H1 (cell line): ENCODE results near the gene ZNF23. TPM values are rescaled to one million over a fixed set of nuclear protein-coding genes. Genes with fewer than 3 reads are reported as not detected.

Source experiments
- CBX8 ChIP-seq: fragments of 300-800, 300-1000 bp; sonication (generic); IDR thresholded peaks from 2 replicates; pipeline ENCODE4 v1.7.1; 2016; ENCODE audit warnings: low read depth, low read length, borderline replicate concordance
- CHD2 ChIP-seq: IDR thresholded peaks from 2 replicates; pipeline ENCODE4 v1.6.1; 2012; ENCODE audit warnings: low read length, improper control_type of control experiment
- KDM1A ChIP-seq: fragments of 200-600, 300-600 bp; sonication (generic); IDR thresholded peaks from 2 replicates; pipeline ENCODE4 v1.7.1; 2016; ENCODE audit warnings: mild to moderate bottlenecking, low read length, borderline replicate concordance
- NRF1 ChIP-seq: IDR thresholded peaks from 2 replicates; pipeline ENCODE4 v1.6.1; 2011; ENCODE audit warnings: mild to moderate bottlenecking, low read depth, low read length, improper control_type of control experiment
- RNF2 ChIP-seq: fragments of 200-900, 300-1000 bp; sonication (generic); IDR thresholded peaks from 2 replicates; pipeline ENCODE4 v1.7.1; 2016; ENCODE audit warnings: borderline replicate concordance, low read depth, mild to moderate bottlenecking, antibody characterized with exemption, low read length; ENCODE audit not compliant: poor library complexity, severe bottlenecking; ENCODE audit errors: missing control alignments
- SUZ12 ChIP-seq: fragments of 200-600 bp; sonication (generic); IDR thresholded peaks from 2 replicates; pipeline ENCODE4 v1.6.1; 2012; ENCODE audit warnings: mild to moderate bottlenecking, inconsistent platforms, low read length, moderate library complexity, mixed read lengths
- TAF7 ChIP-seq: optimal IDR thresholded peaks from 2 replicates; pipeline ENCODE3; 2011; ENCODE audit warnings: low read depth, mild to moderate bottlenecking, inconsistent platforms, low read length, moderate library complexity, borderline replicate concordance
- polyA plus RNA-seq, 7 experiments: library from polyadenylated mRNA; depleted of rRNA in 3 of 7; stranded (reverse) in 5 of 7; unstranded in 2 of 7; fragments of >200 nt in 5 of 7; fragments of 200-250 nt in 2 of 7; gene quantifications; 1 replicate in 5 of 7; 2 replicates in 1 of 7; 4 replicates in 1 of 7; pipeline versions ENCODE4 v1.2.1 to v1.2.3, GENCODE V29; 2011 to 2013; ENCODE audit warnings: missing spikeins in 2 of 7, mixed read lengths in 2 of 7
- total RNA-seq: library from RNA; stranded (reverse); fragmentation: NEBNext Ultra II Directional; extraction: Animal tissue kit (Norgen Biotek cat#: 25700); gene quantifications from 2 replicates; pipeline ENCODE4 v1.2.1, GENCODE V29; 2021
- TF ChIP-seq, protein P1 (sequence below): IDR thresholded peaks from 2 replicates; pipeline ENCODE4 v1.6.1; 2012; ENCODE audit warnings: inconsistent platforms

ZNF23 gene
- total and polyA plus RNA-seq, 2 of the 8 experiments (the other 6 are each of a cell fraction or from before 2014, with no cell fraction given) = 2.4 to 10.2 TPM

DNA sequence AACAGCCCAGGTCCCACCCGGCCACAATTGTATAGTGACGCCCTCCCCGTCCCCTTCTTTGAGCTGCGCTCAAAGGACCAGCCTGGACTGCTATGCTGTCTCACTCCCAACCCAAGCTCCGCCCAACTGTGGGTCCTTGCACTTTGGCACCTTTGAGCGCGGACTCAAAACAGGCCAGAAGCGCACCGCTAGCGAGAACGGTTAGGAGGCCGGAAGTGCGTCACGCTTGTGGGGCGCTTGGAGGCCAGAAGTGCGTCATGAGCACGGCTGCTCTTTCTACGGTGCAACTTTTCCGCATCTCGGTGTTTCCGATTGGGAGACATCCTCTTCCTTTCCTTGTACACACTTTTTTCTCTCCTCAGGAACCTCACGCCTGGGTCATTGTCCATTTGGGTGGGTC, 27.1 kb upstream of the ZNF23 start, which contains the start of gene ZNF19 (continued):
- no peak for TF ChIP-seq SUZ12
- TF ChIP-seq RNF2 = no peak
- no peak for TF ChIP-seq TAF7
- TF ChIP-seq, protein P1, sequence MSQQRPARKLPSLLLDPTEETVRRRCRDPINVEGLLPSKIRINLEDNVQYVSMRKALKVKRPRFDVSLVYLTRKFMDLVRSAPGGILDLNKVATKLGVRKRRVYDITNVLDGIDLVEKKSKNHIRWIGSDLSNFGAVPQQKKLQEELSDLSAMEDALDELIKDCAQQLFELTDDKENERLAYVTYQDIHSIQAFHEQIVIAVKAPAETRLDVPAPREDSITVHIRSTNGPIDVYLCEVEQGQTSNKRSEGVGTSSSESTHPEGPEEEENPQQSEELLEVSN = no peak
- TF ChIP-seq CBX8 = no peak
- no peak for TF ChIP-seq CHD2
- no peak for TF ChIP-seq KDM1A
- no peak for TF ChIP-seq NRF1
